SU-DHL-6 (cell line): Measurements from ENCODE around the gene GPRC5B.

Experiments used
- CTCF ChIP-seq: fragments of 200-600 bp; sonication (generic); IDR thresholded peaks from one replicate; pipeline ENCODE4 v1.5.1; 2017; ENCODE audit warnings: antibody characterized with exemption, mild to moderate bottlenecking, low read length, moderate library complexity; ENCODE audit not compliant: insufficient read depth, poor library complexity, severe bottlenecking
- EZH2phosphoT487 ChIP-seq: fragments of 200-600 bp; sonication (generic), shearing (Covaris generic); conservative IDR thresholded peaks from 2 replicates; pipeline ENCODE4 v1.6.1; 2018; ENCODE audit warnings: mild to moderate bottlenecking, antibody characterized with exemption, low read length, moderate library complexity, mixed read lengths

DNA sequence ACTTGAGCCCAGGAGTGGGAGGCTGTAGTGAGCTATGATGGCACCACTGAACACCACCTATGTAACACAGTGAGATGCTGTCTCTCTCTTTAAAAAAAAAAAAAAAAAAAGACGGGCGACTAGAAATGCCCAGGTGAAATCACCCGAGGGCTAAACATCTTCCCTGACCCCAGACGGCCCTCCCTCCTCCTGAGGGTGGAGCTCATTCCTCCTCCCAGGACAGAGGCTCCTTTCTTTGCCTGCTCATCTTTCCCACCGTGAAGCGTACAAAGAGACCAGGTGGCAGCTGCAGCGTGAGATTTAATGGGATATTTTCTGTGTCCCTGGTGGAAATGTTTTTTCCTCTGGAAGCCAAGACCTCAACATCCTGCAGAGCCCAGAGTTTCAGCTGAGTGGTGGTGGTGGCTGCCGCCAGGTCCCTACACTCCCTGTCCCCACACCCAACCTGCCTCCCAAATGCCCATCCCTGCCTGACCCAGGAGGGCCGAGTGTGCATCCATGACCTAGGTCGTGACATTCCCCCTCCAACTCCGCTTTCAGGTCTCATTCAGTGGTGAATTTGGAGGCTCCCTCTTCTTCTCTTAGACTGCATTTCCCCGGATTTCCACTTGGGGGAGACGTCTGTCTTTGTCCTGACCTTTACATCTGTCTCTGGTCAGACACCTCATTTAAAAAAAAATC, 14.4 kb upstream of the GPRC5B start:
- TF ChIP-seq CTCF (peak; percentile 68), EZH2phosphoT487 (no peak)
